DOHH2 (cell line): Measurements from ENCODE around the gene ABLIM2.

Experiments used
- H3F3A ChIP-seq: fragments of 200-600 bp; sonication (generic), shearing (Covaris generic); 2 replicates; pipeline ENCODE4 v1.6.0; 2016; ENCODE audit warnings: antibody characterized with exemption, mild to moderate bottlenecking; ENCODE audit not compliant: control insufficient read depth, insufficient read depth
- H3K27ac ChIP-seq: fragments of 200-600 bp; sonication (generic); 2 replicates; pipeline ENCODE4 v1.5.1; 2014; ENCODE audit warnings: low read depth, mild to moderate bottlenecking, low read length, moderate library complexity
- H3K27me3 ChIP-seq: fragments of 200-600 bp; sonication (generic); 2 replicates; pipeline ENCODE4 v1.6.1; 2014; ENCODE audit warnings: mild to moderate bottlenecking, low read length, mixed read lengths; ENCODE audit not compliant: control insufficient read depth
- H3K36me3 ChIP-seq: fragments of 200-600 bp; sonication (generic); 2 replicates; pipeline ENCODE4 v1.6.1; 2014; ENCODE audit warnings: mild to moderate bottlenecking, low read length, moderate library complexity, mixed read lengths; ENCODE audit not compliant: control insufficient read depth
- H3K4me1 ChIP-seq: fragments of 200-600 bp; sonication (generic); 2 replicates; pipeline ENCODE4 v1.6.1; 2014; ENCODE audit warnings: mild to moderate bottlenecking, low read length, mixed read lengths; ENCODE audit not compliant: control insufficient read depth
- H3K4me2 ChIP-seq: fragments of 200-600 bp; sonication (generic); 2 replicates; pipeline ENCODE4 v1.6.0; 2014; ENCODE audit warnings: mild to moderate bottlenecking, low read length, moderate library complexity
- H3K4me3 ChIP-seq: fragments of 200-600 bp; sonication (generic); 2 replicates; pipeline ENCODE4 v1.5.1; 2014; ENCODE audit warnings: mild to moderate bottlenecking, low read length, mixed read lengths
- H3K79me2 ChIP-seq: fragments of 200-600 bp; sonication (generic); 2 replicates; pipeline ENCODE4 v1.6.1; 2014; ENCODE audit warnings: mild to moderate bottlenecking, low read length, mixed read lengths; ENCODE audit not compliant: control insufficient read depth
- H3K9me2 ChIP-seq: fragments of 200-600 bp; sonication (generic); replicated peaks from 2 replicates; pipeline ENCODE4 v1.6.1; 2014; ENCODE audit warnings: mild to moderate bottlenecking, low read length, mixed read lengths; ENCODE audit not compliant: control insufficient read depth
- H3K9me3 ChIP-seq: fragments of 200-600 bp; sonication (generic); 2 replicates; pipeline ENCODE4 v1.6.1; 2014; ENCODE audit warnings: antibody characterized with exemption, low read length, mixed read lengths; ENCODE audit not compliant: control insufficient read depth, insufficient read depth
- H4K20me1 ChIP-seq: fragments of 200-600 bp; sonication (generic); 2 replicates; pipeline ENCODE4 v1.6.0; 2014; ENCODE audit warnings: low read depth, mild to moderate bottlenecking, antibody characterized with exemption, low read length, moderate library complexity; ENCODE audit not compliant: control insufficient read depth, insufficient read depth
- CTCF ChIP-seq: fragments of 200-600 bp; sonication (generic); IDR thresholded peaks from one replicate; pipeline ENCODE4 v1.5.1; 2014; ENCODE audit warnings: antibody characterized with exemption, mild to moderate bottlenecking, low read depth, low read length; ENCODE audit not compliant: poor library complexity, severe bottlenecking
- EZH2phosphoT487 ChIP-seq: fragments of 200-600 bp; sonication (generic); IDR thresholded peaks from 2 replicates; pipeline ENCODE4 v1.6.1; 2017; ENCODE audit warnings: borderline replicate concordance, mild to moderate bottlenecking, antibody characterized with exemption, low read length, moderate library complexity, mixed read lengths

ABLIM2 gene

DNA sequence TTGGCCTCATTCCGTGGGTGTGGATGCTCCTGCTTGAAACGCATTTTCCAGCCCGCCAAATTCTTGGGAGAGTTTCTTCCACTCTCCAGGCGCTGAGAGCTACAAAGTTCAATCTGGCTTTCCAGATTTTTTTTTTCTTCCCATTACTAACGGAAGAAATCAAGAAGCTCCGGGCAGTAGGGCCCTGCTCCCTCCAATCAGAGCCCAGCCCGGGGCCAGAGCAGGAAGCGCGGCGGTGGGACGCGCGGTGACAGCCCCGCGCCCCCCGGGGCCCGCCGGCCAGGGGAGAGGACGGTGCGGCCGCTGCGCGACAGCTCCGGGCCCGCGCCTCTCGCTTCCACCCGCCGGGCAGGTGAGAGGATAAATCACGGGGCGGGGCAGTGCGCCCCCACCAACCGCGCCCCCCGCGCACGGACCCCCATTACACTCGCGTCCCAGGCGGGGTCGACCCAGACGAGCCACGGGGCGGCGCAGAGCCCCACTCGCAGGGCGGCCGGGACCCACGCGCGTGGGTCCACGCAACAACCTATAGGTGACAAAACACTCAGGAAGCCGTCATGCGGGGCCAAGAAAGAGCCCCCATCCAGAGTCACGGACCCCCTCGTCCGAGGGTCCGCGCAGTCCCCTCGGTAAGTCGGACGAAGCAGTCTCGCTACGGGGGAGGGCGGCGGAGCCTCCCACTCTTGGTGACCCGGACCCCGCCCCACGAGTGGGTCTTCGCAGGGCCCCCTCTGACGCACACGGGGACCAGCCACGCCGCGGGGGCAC lies 219.8 kb downstream of the ABLIM2 start:
- H3K4me3 ChIP-seq = no peak overlapping the region
- H3K27ac ChIP-seq = no peak overlapping the region
- H3K79me2 ChIP-seq = no peaks in the 10 kb centered on the region

GRCh38 chr4:7938266-7938608 lies 220.4 kb downstream of the ABLIM2 start:
- peaks cover 14% of the 10 kb centered on the region for H3K27me3 ChIP-seq
- TF ChIP-seq CTCF = no peak
- TF ChIP-seq EZH2phosphoT487 = no peak
- H3K27ac ChIP-seq = no peak overlapping the region
- no peaks in the 10 kb centered on the region for H4K20me1 ChIP-seq
- H3K4me1 ChIP-seq = no peaks in the 10 kb centered on the region
- H3K79me2 ChIP-seq = no peaks in the 10 kb centered on the region
- H3F3A ChIP-seq = no peaks in the 10 kb centered on the region
- no peaks in the 10 kb centered on the region for H3K36me3 ChIP-seq
- H3K4me3 ChIP-seq = no peak overlapping the region
- no peaks in the 10 kb centered on the region for H3K9me2 ChIP-seq
- no peak overlapping the region for H3K4me2 ChIP-seq
- H3K9me3 ChIP-seq = no peaks in the 10 kb centered on the region

More for the DNA sequence above, 219.8 kb downstream of the ABLIM2 start:
- no peaks in the 10 kb centered on the region for H3K9me2 ChIP-seq
- H3K27me3 ChIP-seq = peaks cover 14% of the 10 kb centered on the region
- H3K4me1 ChIP-seq = no peaks in the 10 kb centered on the region
- no peaks in the 10 kb centered on the region for H3K36me3 ChIP-seq
- TF ChIP-seq CTCF (no peak), EZH2phosphoT487 (no peak)
- H3K4me2 ChIP-seq = no peak overlapping the region
- no peaks in the 10 kb centered on the region for H3F3A ChIP-seq
- H3K9me3 ChIP-seq = no peaks in the 10 kb centered on the region
- no peaks in the 10 kb centered on the region for H4K20me1 ChIP-seq

DNA sequence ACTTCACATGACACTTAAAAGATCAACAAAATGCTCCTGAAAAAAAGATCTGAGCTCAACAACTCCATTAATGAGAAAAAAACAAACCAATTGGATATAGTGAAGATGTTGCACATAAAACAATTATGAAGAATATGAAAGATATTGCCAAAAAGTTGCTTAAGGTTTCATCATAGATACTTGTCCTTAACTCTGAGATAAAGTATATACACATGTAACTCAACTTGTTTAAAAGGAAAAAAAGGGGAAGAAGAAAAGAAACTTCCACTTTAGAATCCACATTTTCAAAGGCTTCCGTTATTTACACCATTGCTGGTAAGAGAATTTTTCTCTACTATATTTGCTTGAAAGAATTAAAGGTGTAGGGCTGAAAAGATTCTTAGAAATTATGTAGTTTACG lies 221.6 kb downstream of the ABLIM2 start:
- TF ChIP-seq CTCF (no peak), EZH2phosphoT487 (no peak)
- no peaks in the 10 kb centered on the region for H3K9me3 ChIP-seq
- H3K36me3 ChIP-seq = no peaks in the 10 kb centered on the region
- no peaks in the 10 kb centered on the region for H3K9me2 ChIP-seq
- H3K27ac ChIP-seq = no peak overlapping the region
- no peak overlapping the region for H3K4me3 ChIP-seq
- H3K27me3 ChIP-seq = peaks cover 14% of the 10 kb centered on the region
- no peaks in the 10 kb centered on the region for H3K4me1 ChIP-seq
- no peaks in the 10 kb centered on the region for H3F3A ChIP-seq
- H4K20me1 ChIP-seq = no peaks in the 10 kb centered on the region
- H3K79me2 ChIP-seq = no peaks in the 10 kb centered on the region
- H3K4me2 ChIP-seq = no peak overlapping the region
